ENCODE results near the gene FAM131B. TPM values are rescaled to one million over a fixed set of nuclear protein-coding genes. Genes with fewer than 3 reads are reported as not detected.

The FAM131B gene
- total and polyA plus RNA-seq, 2 of the 8 experiments (the other 6 are each of a cell fraction or from before 2014, with no cell fraction given) = 23.1 to 38.2 TPM

DNA sequence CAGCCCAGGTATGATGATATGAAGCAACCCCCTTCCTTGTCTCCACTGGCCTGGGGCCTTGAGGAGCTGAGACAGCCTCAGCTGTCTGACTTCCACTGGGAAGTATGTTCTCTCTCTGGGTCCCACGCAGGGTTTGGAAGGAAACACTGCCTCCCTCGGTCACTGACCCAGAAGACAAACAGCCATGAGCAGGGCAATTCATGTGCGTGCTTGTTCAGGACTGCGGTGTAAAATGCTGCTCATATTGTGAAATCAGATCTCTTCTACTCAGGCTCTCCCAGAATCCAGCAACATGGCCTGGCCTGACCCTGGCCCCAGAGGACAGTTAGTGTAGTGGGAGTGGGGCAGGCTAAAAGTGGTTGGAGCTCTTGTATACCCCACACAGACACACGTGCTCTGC is 43.9 kb downstream of the FAM131B start (continued):
- TF ChIP-seq ZNF274 (IDR thresholded peaks at IDR 0.05; ENCODE audit: borderline replicate concordance, extremely low read depth, low read length) (no peak), BCL11A (IDR thresholded peaks at IDR 0.05; ENCODE audit: low read depth in 2 of 2, low read length in 2 of 2) (no peak), BACH1 (IDR thresholded peaks at IDR 0.05; ENCODE audit: low read length) (no peak)
- TF ChIP-seq, protein P1, sequence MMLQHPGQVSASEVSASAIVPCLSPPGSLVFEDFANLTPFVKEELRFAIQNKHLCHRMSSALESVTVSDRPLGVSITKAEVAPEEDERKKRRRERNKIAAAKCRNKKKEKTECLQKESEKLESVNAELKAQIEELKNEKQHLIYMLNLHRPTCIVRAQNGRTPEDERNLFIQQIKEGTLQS (IDR thresholded peaks at IDR 0.05; ENCODE audit: insufficient read depth, low read depth, low read length) = no peak
